ENCODE results near the gene CTRB1. TPM values are rescaled to one million over a fixed set of nuclear protein-coding genes. Genes with fewer than 3 reads are reported as not detected.

Gene CTRB1
- total and polyA plus RNA-seq, 2 of the 8 experiments (the other 6 are each of a cell fraction or from before 2014, with no cell fraction given), result not detected

DNA sequence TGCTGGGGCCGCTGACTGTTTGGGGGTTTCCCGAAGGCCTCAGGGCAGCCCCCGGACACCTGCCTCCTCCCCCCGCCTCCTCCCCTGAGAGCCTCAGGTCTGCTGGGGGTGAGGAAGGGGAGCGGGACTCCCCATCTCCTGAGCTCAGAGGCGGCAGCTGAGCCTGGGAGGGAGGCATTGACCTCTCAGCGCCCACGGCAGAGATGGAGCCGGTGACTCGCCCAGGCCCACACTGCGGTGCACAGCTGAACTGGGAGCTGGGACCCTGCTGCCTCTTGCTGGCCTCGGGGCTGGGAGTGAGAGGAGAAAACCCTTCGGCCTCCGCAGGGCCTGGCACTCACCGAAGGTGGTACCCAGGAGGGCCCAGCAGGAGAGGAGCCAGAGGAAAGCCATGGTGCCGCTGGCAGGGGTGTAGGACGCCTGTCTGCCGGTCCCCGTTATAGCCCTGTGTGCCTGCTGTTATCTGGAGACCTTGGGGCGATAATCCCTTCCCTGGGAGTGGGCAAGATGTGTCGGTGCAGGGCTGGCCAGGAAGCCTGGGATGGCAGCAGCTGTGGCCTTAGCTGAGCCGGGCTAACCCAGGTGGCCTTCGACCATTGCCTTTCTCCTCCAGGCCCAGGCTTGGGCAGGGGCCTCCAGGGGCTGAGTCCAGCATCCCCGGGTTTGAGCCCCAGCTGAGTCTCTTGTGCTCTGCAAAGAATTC, 11.9 kb upstream of the CTRB1 start, which contains the start of gene CTRB2 (continued):
- TF ChIP-seq CHD2 (IDR thresholded peaks at IDR 0.05; ENCODE audit: low read length), result no peak
- no peak for TF ChIP-seq TAF7 (optimal IDR thresholded peaks at IDR 0.05; ENCODE audit: borderline replicate concordance, low read depth, low read length)
